ENCODE measurements around the gene ENPP5. TPM values are rescaled to one million over a fixed set of nuclear protein-coding genes. Genes with fewer than 3 reads are reported as not detected.

ENPP5 gene
- 10 to 100 TPM; 16.8 to 18.9 (median 18.7) TPM for polyA plus RNA-seq (ENCODE audit: insufficient read length in 3 of 3)

GRCh38 chr6:46170357-46171289, at the start of gene ENPP5:
Gene ENPP5, minus strand, starts transcription at chr6:46170980. Its CDS starts 2,718 bp downstream, at chr6:46168262.
- DNase-seq (ENCODE audit: low read depth in 3 of 3, low spot score in 2 of 3): peak; percentile 27 to 65 (median 64)

- DNase-seq (ENCODE audit: low read depth in 3 of 3, low spot score in 2 of 3): no peak
These were observed 48.9 kb upstream of the ENPP5 start for GRCh38 chr6:46219661-46220060.

- DNase-seq (ENCODE audit: low read depth in 3 of 3, low spot score in 2 of 3): no peak
These were observed 47.7 kb upstream of the ENPP5 start for GRCh38 chr6:46218457-46218856.

- no peak for DNase-seq (ENCODE audit: low read depth in 3 of 3, low spot score in 2 of 3)
These were observed 46.9 kb upstream of the ENPP5 start for GRCh38 chr6:46217671-46218131.

- DNase-seq (ENCODE audit: low read depth in 3 of 3, low spot score in 2 of 3): no peak
These were observed 46.1 kb upstream of the ENPP5 start for GRCh38 chr6:46216879-46217278.

GRCh38 chr6:46215777-46216176, 45.0 kb upstream of the ENPP5 start:
- no peak for DNase-seq (ENCODE audit: low read depth in 3 of 3, low spot score in 2 of 3)

GRCh38 chr6:46215213-46215612, 44.4 kb upstream of the ENPP5 start:
- no peak for DNase-seq (ENCODE audit: low read depth in 3 of 3, low spot score in 2 of 3)

GRCh38 chr6:46211917-46212316, 41.1 kb upstream of the ENPP5 start:
- DNase-seq (ENCODE audit: low read depth in 3 of 3, low spot score in 2 of 3): no peak

GRCh38 chr6:46210294-46210693, 39.5 kb upstream of the ENPP5 start:
- DNase-seq (ENCODE audit: low read depth in 3 of 3, low spot score in 2 of 3): no peak

GRCh38 chr6:46208303-46208702, 37.5 kb upstream of the ENPP5 start:
- no peak for DNase-seq (ENCODE audit: low read depth in 3 of 3, low spot score in 2 of 3)

GRCh38 chr6:46207174-46207573, 36.4 kb upstream of the ENPP5 start:
- DNase-seq (ENCODE audit: low read depth in 3 of 3, low spot score in 2 of 3): no peak

- no peak for DNase-seq (ENCODE audit: low read depth in 3 of 3, low spot score in 2 of 3)
These were observed 34.3 kb upstream of the ENPP5 start for GRCh38 chr6:46204880-46205650.

- peak; percentile 27 to 34 (median 30) for DNase-seq (ENCODE audit: low read depth in 3 of 3, low spot score in 2 of 3)
These were observed 32.8 kb upstream of the ENPP5 start for GRCh38 chr6:46203391-46204177.

- no peak for DNase-seq (ENCODE audit: low read depth in 3 of 3, low spot score in 2 of 3)
These were observed 30.9 kb upstream of the ENPP5 start for GRCh38 chr6:46201702-46202101.

GRCh38 chr6:46199387-46199786, 28.6 kb upstream of the ENPP5 start:
- DNase-seq (ENCODE audit: low read depth in 3 of 3, low spot score in 2 of 3): no peak

GRCh38 chr6:46191961-46192360, 21.2 kb upstream of the ENPP5 start:
- DNase-seq (ENCODE audit: low read depth in 3 of 3, low spot score in 2 of 3): no peak

GRCh38 chr6:46190889-46191288, 20.1 kb upstream of the ENPP5 start:
- no peak for DNase-seq (ENCODE audit: low read depth in 3 of 3, low spot score in 2 of 3)

GRCh38 chr6:46189726-46190125, 18.9 kb upstream of the ENPP5 start:
- DNase-seq (ENCODE audit: low read depth in 3 of 3, low spot score in 2 of 3): no peak

GRCh38 chr6:46186583-46186982, 15.8 kb upstream of the ENPP5 start:
- no peak for DNase-seq (ENCODE audit: low read depth in 3 of 3, low spot score in 2 of 3)

GRCh38 chr6:46184114-46184513, 13.3 kb upstream of the ENPP5 start:
- DNase-seq (ENCODE audit: low read depth in 3 of 3, low spot score in 2 of 3): no peak

GRCh38 chr6:46175976-46176375, 5.2 kb upstream of the ENPP5 start:
- DNase-seq (ENCODE audit: low read depth in 3 of 3, low spot score in 2 of 3): no peak

All from right renal cortex interstitium (tissue), 3 donors.